Cerebellar nuclear complex (tissue), 1 donor: ENCODE data around the gene GATA5.

Experiments
- DNase-seq, 2 experiments: peaks; one replicate each; lab custom pipeline; 2025; lab: John Stamatoyannopoulos, UW

The GATA5 gene

GRCh38 chr20:62454904-62455636, 20.7 kb downstream of the GATA5 start:
- DNase-seq: no peak

DNA sequence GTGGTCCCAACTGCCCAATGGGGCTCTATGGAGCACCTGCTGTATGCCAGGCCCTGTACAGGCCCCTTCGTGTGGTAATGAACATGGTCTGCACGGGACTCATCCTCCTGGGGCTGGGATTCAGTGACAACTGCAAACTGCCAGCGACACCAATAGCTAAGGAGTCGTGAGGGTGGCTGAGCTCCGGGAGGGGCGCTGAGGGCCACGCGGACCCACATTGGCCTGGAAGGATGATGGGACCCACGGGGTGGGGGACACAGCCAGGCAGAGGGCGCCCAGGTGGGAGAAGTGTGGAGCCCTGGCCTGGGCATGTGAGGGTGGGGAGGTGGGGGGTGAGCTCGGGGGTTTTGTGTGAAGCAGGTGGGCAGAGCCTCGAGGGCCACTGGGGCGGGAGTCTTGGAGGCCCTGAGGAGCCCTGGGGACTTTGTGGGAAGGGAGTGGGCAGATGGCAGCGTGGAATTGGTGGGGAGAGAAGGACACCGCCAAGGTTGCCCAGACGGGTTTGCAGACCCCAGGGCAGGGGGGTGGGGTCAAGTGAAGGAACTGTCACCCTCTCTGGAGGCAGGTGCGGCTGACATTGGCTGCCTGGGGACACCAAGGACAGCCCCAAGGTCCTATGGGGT, 22.5 kb downstream of the GATA5 start:
- no peak for DNase-seq

DNA sequence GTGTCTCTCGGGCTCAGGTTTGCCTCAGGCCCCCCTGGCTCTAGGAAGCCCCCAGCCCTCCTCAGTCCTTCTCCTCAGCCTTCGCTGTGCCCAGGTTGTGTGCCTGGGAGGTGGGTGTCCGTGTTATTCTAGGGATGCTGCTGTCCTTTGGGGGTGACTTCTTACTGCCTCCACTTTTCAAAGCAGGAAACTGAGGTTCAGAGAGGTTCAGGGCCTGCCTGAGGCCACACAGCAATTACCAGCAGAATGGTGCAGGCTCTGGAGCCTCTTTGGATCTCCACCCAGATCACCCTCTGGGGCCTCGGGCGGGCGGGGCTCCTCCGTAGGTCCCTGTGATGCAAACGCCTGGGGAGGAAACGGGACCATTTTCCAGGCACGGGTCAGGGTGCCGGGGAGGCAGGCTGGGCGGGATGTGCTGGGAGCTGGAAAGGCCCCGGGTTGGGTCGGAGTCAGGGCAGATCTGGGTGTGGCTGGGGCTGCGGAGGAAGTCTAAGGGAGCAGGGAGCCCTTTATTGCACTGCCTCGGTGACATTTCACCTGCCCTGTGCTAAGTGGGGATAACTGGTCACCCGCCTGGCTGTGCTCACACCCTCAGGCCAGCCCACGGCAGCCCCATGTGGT, 23.2 kb downstream of the GATA5 start:
- DNase-seq: no peak

DNA sequence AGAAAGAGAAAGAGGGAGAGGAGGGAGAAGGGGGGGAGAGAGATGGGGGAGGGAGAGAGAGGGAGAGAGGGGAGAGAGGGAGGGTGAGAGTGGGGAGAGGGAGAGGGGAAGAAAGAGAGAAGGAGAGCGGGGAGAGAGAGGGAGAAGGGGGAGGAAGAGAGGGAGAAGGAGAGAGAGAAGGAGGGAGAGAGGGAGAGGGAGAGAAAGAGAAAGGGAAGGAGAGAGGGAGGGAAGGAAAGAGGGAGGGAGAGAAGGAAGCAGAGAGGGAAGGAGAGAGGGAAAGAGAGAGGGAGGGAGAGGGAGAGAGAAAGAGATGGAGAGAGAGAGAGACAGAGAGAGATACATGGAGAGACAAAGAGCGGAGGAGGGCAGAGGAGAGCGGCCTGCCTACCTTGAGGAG, 23.8 kb downstream of the GATA5 start:
- no peak for DNase-seq

- DNase-seq: no peak
Measured at GRCh38 chr20:62451156-62451767, 24.5 kb downstream of the GATA5 start.

GRCh38 chr20:62449951-62450691, 25.7 kb downstream of the GATA5 start:
- no peak for DNase-seq

- no peak for DNase-seq
Measured at GRCh38 chr20:62448788-62449187, 27.0 kb downstream of the GATA5 start.

GRCh38 chr20:62448038-62448437, 27.8 kb downstream of the GATA5 start:
- DNase-seq: no peak

DNA sequence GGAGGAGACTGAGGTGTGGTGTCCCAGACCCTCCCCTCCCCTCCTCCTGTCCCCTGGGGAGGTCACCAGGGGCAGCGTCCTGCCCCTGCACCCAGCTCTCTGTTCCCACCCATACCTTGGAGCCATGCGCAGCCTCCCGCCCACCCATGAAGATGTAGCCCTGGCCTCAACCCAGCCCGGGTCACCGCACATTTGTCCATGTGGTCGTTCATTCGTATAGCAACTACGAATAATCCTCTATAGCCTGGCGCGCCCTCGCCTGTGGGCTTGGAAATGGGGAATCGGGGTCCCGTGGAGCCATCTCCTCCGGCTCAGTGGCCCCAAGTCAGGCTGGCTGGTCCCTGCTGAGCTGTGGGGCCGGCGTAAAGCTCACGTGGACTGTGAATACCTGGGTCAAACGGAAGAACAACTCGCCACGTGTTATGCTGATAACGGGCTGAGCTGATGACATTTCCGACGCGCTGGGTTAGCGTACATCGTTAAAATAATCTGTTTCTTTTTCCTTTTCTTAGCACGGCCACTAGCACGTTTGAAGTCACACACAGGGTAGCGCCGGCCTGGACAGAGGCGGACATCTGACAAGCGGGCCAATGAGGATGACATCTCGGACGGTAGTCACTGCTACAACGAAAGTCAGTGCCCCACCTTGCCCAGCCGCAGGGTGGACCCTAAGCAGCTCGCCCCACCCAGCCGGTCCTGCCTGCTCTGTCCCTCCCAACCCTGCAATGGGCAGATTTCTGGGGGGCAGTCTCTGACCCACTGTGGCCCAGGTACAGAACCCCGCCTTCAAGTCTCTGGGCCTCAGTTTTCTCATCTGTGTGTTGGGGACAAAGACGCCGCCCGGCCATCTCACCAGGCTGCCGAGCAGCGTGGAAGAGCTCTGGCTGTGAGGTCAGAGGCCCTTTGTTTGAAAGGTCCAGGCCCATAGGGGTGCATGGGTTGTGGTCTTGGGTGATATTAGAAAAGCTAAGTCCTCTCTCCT, 28.6 kb downstream of the GATA5 start:
- DNase-seq: no peak

- no peak for DNase-seq
Measured at GRCh38 chr20:62446481-62446880, 29.3 kb downstream of the GATA5 start.

DNA sequence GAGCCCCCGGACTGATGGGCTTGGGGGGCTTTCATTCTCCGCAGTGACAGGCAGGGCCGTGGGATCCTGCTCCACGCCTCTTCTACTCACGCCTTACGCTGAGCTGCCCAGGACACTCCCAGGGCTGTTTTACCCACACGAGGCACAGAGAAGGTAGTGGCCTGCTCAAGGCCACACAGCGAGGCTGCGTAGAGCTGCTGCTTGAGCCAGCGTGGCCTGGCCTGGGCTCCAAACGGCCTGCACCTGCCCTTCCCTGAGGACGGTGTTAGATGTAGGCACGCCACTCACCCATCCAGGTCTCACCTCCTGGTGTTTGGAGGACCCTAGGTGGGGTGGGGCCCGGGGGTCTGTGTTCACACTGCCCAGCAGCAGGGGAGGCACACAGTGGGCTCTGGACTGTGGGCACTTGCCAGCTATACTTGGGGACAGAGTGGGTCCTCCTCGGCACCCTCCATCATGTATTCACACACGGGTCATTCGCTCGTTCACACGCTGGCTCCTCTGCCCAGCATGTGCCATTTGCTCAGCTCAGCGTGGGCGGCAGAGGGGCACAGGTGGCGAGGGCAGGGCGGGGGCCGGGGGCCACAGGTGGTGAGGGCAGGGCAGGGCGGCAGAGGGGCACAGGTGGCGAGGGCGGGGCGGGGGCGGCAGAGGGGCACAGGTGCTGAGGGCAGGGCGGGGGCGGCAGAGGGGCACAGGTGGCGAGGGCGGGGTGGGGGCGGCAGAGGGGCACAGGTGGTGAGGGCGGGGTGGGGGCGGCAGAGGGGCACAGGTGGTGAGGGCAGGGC, 30.0 kb downstream of the GATA5 start:
- no peak for DNase-seq

DNA sequence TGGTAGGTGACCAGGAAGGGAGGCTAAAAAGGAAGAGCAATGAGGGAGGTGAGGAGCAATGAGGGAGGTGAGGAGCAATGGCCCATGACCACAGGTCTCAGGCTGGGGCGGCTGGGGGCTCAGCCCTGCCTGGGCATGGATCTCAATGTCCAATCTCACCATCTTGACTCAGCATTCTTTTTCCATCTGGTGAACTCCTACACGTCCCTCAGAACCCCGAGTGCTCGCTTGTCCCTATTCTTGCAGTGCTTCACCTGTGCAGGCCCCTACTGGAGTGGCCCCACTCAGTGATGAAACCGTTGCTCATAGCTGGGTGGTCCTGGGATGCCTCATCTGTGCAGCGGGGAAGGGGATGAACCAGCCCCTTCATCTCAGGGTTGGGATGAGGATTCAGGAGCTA, 31.5 kb downstream of the GATA5 start:
- DNase-seq: no peak

- no peak for DNase-seq
Measured at GRCh38 chr20:62441987-62442539, 33.7 kb downstream of the GATA5 start.

DNA sequence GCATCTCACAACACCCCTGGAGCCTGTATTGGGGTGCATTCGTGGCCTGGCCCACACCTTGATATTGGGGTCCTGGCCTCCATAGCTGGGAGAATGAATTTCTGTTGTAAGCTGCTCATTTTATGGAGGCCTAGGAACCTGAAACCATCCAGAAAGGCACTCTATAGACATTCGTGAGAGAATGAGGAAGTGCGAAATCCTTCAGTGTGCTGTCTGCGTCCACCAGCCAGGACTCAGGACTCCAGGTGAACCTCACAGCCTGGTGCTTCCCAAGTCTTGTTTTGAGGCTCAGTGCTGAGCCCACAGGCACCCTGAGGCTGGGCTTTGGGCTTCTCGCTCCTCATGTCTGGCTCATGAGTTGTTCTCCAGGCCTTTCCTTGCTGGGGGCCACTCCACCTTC, 36.6 kb downstream of the GATA5 start:
- no peak for DNase-seq

- no peak for DNase-seq
Measured at GRCh38 chr20:62437927-62438326, 37.9 kb downstream of the GATA5 start.

DNA sequence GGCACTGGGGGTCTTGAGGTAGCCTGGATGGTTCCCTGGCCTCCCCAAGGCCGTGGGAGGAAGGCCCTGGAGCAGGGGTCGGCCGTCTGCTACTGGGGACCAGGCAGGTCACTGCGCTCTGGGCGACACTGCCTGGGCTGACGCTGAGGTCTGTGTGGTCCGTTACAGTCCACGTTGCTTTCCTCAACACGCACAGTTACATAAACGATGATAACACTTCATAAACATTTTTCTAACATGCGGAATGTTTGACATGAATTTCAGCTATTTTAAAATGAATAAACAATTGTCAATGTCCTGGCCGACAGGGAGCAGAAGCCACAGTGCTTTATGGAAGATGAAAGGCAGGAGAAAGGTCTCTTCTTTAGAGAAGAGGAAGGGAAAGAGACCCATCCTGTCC, 38.3 kb downstream of the GATA5 start:
- DNase-seq: no peak

- DNase-seq: no peak
Measured at GRCh38 chr20:62436692-62437091, 39.1 kb downstream of the GATA5 start.

DNA sequence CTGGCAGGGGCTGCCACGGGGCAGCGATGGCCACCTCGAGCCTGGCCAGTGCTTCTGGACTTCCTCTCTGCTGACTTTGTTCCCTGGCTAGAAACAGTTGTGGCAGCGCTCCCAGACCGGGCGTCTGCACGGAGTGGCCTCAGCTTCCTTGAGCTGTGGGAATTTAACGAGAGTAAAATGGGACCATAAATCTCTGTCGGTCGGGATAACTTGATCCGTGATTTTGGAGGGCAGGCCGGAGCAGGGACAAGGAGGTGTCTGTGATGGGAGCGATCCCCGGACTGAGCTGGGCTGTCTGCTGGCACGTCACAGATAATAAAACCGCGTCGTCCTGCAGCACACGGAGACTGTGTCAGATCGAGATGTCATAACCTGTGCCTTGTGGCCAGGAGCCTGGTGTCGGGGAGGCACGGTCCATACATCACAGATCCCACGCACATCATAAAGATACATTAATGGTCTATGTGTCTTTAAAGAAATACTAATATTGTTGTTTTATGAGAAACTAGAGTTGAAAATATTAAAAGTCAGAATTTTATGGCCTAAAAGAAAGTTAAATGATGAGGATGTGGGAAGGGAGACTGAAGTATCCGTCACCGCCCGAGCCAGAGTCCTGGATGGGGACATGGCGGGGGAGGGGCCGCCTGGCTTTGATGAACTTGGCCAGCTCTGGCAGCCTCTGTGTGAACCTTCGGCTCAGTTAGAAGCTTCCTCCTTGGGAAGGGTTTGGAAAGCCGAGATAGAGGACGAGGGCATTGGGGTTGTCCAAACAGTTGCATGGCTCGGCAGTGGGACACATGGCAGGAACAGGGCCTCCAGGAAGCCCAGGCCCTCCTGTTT, 41.9 kb downstream of the GATA5 start:
- DNase-seq: no peak

DNA sequence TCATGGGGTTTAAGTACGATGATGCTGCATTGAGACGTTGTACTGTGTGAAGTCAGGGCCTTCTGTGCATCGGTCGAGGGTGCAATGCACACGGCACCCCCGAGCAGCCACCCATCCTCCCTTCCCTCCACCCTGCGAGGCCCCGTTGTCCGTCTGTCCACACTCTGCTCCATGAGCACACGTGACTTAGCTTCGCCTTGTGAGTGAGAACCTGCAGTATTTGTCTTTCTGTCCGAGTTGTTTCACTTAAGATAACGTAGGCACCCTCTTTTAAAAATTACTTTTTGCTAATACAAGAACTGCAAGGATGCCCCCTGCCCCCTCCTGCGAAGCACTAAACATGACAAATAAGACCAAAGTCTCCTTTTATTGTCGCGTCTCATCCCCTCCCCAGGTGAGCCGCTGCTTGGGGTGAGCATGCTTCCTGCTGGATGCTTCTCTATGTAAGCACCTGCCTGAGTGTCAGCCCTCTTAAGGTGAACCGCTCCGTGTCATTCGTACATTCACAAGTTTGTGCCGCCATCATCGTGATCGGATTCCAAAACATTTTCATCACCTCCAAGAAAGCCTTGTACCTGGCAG, 44.8 kb downstream of the GATA5 start:
- no peak for DNase-seq
